Activated CD8-positive, alpha-beta memory T cell treated with anti-CD3 and anti-CD28 coated beads, Interleukin-2, amount 50 U/mL, for 4 hours (primary cell): Measurements from ENCODE around the gene OMP.
A peak's percentile ranks its signal among the peaks of the same experiment; 100 is the strongest.
"Not testable (repeated sequence)": the region's sequence is repeated elsewhere in the genome, so short reads cannot be mapped to it uniquely, and the experiment has no call there.

Experiments used
- DNase-seq: peaks from one replicate; pipeline ENCODE4 v3.0.0-alpha.2; 2020

OMP gene

GRCh38 chr11:77102246-77103210 lies at the start of gene OMP:
Gene OMP, plus strand, starts transcription at chr11:77102840. Its CDS starts 0 bp downstream, at chr11:77102840.
- DNase-seq: no peak

DNA sequence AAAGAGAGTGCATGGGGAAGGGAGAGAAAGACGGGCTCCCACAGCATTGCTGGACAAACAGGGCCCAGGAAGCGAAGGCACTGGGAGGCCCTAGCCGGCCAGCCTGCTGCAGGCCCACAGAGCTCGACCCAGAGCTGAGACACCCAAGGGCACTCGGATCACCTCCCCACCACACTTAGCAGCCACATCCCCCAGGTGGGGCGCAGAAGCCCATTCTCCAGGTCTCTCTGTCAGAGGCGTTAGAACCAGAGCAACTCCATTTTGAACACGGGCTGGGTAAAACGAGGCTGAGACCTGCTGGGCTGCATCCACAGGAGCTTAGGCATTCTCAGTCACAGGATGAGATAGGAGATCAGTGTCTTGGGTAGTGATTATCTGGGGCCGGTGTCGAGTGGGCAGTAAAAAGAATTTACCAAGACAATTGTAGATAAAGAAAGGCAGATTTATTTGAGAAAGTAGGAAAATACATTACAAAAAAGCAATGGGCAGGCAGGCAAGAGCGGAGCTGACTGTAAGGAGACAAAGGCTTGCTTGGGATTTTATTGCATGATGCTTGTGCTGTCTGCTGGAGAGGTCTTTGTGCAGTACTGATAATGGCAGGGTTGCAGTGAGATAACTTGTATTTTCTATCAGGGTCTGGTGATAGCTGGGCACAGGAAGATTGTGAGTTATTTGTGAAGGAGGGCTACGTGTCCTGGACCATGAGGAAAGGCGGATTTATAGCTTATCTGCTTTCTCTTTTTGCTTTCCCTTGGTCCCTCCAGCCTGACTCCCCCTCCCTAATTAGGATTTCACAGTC lies 49.2 kb upstream of the OMP start:
- no peak for DNase-seq

DNA sequence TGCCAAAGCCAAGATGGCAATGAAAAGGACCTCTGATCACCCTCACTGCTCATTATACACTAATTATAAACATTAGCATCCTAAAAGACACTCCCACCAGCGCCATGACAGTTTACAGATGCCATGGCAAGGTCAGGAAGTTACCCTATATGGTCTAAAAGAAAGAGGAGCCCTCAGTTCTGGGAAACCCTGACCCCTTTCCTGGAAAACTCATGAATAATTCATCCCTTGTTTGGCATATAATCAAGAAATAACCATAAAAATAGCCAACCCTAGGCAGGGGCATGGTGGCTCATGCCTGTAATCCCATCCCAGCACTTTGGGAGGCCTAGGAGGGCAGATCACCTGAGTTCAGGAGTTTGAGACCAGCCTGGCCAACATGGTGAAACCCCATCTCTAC lies 48.6 kb upstream of the OMP start:
- DNase-seq: no peak

DNA sequence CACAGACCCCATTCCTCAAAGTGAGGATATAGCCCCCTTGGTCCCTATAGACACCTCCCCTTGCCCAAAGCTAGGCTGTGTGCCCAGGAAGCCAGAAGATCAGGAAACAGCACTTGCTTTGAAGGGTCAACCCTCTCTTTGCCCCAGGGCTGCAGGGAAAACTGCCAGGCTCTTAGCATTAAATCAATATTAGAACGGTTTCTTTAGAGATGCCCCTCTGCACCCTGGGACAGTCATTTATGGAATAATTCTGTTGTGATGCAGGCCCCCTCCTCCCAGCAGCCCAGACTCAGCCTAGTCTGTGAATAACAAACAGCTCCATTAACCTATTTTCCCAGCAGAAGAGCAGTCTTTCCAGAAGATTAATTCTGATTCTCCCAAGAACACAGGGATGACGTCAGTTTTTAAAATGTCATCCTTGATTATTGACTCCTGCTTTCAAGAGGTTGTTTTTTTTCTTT lies 47.5 kb upstream of the OMP start:
- DNase-seq: no peak

GRCh38 chr11:77055913-77056312 lies 46.7 kb upstream of the OMP start:
- DNase-seq: no peak

GRCh38 chr11:77056814-77057402 lies 45.7 kb upstream of the OMP start:
- no peak for DNase-seq

DNA sequence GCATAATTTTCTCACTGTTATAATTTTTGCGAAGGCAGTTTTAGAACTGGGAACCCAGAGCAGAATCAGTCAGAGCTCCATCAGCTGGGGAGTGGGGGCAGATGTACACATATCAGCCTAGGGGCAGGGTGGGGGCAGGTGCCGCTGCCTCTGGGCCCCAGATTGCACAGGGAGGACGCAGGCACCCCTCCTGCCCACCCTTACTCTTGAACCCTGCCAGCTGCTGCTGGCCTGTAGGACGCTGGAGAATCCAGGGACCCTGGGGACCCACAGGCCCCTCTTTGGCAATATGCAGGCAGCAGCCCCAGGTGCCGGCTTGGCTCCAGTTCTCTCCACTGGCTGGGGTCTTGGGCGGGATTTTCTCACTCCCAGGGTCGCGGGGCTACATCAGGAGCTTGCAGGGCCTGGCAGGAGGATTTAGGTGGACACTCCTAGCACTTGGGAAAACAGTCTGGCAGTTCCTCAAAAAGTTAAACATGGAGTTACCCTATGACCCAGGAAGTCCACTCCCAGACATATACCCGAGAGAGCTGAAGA lies 44.6 kb upstream of the OMP start:
- no peak for DNase-seq

DNA sequence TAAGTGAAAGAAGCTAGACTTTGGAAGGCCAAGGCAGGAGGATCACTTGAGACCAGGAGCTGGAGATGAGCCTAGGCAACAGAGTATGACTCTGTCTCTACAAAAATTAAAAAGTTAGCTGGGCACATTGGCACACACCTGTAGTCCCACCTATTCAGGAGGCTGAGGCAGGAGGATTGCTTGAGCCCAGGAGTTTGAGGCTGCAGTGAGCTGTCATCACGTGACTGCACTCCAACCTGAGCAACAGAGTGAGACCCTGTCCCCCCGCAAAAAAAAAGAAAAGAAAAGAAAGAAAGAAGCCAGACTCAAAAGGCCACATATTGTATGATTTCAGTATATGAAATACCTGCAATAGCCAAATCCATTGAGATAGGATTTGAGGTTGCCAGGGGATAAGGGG lies 43.7 kb upstream of the OMP start:
- no peak for DNase-seq

DNA sequence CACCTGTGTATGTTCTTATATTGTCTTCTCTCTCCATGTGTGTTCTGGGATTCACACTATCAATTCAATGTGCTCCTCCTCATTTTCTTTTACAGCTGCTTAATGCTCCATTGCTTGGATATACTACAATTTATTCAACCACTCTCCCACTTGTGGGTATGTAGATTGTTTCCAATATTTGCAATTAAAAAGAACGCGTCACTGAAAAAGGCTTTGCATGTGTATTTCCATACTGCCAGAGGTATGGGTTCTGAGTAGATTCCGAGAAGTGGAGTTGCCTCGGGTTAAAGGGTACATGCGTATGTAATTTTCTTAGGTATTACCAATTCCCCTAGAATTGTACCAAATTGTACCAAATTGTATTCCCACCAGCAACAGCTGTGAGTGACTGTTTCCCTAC lies 42.8 kb upstream of the OMP start:
- no peak for DNase-seq

DNA sequence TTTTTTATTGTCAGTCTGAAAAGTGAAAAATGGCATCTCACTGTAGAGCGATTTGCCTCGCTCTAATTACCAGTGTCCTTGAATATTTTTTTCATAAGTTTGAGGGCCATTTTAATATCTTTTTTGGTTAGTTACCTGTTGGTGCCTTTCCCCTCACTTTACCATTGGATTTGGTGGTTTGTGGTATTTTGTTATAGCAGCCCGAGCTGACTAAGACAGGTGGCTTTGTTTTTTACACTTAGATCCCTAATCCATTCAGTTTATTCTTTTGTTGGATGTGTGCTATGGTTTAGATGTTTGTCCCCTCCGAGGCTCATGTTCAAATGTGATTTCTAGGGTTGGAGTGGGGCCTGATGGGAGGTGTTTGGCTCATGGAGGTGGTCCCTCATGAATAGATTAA lies 42.4 kb upstream of the OMP start:
- DNase-seq: no peak

DNA sequence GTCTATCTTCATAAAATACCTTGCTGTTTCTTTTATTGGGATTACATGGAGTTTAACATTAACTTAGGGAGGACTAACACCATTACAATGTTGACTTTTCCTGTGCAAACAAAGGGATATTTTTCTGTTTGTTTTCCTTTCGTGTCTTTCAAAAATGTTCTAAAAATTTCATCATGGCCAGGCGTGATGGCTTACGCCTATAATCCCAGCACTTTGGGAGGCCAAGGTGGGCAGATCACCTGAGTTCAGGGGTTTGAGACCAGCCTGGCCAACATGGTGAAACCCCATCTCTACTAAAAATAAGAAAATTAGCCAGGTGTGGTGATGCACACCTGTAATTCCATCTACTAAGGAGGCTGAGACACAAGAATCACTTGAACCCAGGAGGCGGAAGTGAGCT lies 41.4 kb upstream of the OMP start:
- DNase-seq: not testable (repeated sequence)

DNA sequence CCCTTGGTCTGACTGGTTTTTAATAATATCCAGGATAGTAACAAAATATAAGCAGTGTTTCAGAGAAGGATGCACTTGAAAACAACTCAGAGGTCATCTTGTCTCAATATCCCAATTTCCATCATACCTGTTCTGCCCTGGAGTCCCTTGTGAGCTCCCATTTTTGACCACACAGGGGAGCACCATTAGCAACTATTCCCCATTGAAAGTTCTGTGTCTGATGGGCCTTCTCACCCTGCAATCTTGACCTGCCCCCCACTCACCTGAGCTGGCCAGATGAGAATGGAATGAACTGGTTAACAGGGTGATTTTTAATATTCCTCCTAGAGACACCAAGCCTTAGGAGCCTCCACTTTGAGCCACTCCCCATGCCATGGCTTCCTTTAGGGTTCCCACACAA lies 39.7 kb upstream of the OMP start:
- DNase-seq: no peak

GRCh38 chr11:77063407-77063806 lies 39.2 kb upstream of the OMP start:
- DNase-seq: no peak

DNA sequence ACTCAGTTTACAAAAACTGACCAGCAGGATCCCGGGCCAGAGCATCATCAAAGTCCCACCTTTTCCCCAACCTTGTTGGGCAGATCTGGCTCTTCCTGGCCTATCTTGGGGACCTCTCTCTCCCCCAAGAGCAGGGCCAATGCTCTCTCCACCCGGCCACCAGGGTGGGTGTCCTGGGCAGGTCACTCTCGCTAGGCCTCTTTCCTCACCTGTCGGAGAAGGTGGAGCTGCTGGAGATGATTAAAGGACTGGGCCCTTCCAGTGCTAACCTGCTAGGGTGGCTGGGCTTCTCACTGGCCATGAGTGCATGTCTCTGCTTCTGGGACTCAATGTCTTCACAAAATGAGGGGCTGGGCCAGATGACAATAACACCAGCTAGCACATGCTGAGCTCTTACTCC lies 38.8 kb upstream of the OMP start:
- DNase-seq: no peak

GRCh38 chr11:77064648-77065217 lies 37.9 kb upstream of the OMP start:
- DNase-seq: no peak

GRCh38 chr11:77065878-77066228 lies 36.8 kb upstream of the OMP start:
- no peak for DNase-seq

DNA sequence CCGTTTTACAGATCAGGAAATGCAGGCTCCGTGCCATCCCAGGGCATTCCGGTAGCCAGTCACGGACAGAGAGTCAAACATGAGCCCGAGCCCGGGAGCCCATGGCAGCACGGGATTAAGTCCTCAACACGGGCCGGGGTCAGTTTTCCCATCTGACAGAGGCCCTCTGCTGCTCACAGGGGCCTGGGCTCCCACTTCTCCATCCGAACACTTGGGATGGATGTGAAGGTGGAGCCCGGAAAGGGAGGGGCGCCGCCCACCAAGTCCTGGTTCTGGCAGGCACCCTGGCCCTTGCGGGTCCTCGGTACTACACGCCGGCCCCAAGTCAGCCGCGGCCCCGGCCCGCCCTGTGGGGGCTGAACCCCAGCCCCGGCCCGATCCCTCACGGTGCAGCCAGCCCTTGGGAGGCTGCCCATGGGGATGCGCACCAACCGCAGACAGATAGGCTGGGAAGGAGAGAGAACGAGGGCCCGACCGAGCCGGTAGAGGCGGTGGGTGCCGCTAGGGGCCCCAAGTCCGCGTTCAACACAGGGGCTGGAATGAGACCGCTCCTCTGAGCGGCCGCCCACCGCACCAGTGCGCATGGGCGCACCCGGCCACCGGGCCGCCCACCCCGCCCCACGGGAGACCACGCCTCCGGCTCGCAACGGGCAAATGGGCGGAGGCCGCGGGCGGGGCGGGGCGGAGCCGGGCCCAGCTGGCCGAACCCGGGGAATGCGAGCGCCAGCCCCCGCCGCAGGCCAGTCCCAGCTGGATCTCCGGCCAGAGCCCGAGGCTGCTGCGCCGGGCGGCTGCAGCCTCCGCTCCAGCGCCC lies 36.2 kb upstream of the OMP start, which contains the start of gene CAPN5:
TSS of gene CAPN5 (plus strand) at position 743 of the 814 bp plus-strand sequence. CDS start 17,916 bp downstream, outside the sequence.
- peak; percentile 88 for DNase-seq

GRCh38 chr11:77067861-77068443 lies 34.7 kb upstream of the OMP start:
- DNase-seq: no peak

GRCh38 chr11:77068457-77069335 lies 33.9 kb upstream of the OMP start:
- no peak for DNase-seq

- no peak for DNase-seq
Measured at GRCh38 chr11:77069336-77069968, 33.2 kb upstream of the OMP start.
